Esophagus squamous epithelium (tissue), 5 donors: ENCODE results near the gene CPSF6. TPM values are rescaled to one million over a fixed set of nuclear protein-coding genes. Genes with fewer than 3 reads are reported as not detected.
"Not testable (repeated sequence)": the region's sequence is repeated elsewhere in the genome, so short reads cannot be mapped to it uniquely, and the experiment has no call there.

Source experiments
- DNase-seq: peaks from one replicate; lab custom pipeline; 2025; lab: John Stamatoyannopoulos, UW
- H3K27ac ChIP-seq, 4 donors: fragments of 200-600 bp; sonication (generic); one replicate each; pipeline ENCODE4 v1.5.1; 2016 to 2019; ENCODE audit warnings: mild to moderate bottlenecking in 1 of 4
- H3K27me3 ChIP-seq, 4 donors: fragments of 200-600 bp; sonication (generic); 1 replicate in 3 of 4; 2 replicates in 1 of 4; pipeline versions ENCODE4 v1.5.1 to v1.6.0; 2017 to 2021; ENCODE audit warnings: antibody characterized with exemption in 1 of 4
- H3K36me3 ChIP-seq, 3 donors: fragments of 200-600 bp; sonication (generic); one replicate each; pipeline ENCODE4 v1.5.1; 2016 to 2019
- H3K4me1 ChIP-seq, 3 donors: fragments of 200-600 bp; sonication (generic); one replicate each; pipeline ENCODE4 v1.5.1; 2017 to 2019
- H3K4me3 ChIP-seq, 4 donors: fragments of 200-600 bp; sonication (generic); 1 replicate in 3 of 4; 2 replicates in 1 of 4; pipeline ENCODE4 v1.5.1; 2016 to 2019; ENCODE audit warnings: mild to moderate bottlenecking in 2 of 4, moderate library complexity in 1 of 4
- H3K9me3 ChIP-seq, 3 donors: fragments of 200-600 bp; sonication (generic); one replicate each; pipeline ENCODE4 v1.5.1; 2016 to 2019
- CTCF ChIP-seq, 6 experiments: fragments of 450-650 bp in 4 of 6; fragments of 200-600 bp in 2 of 6; sonication (generic) in 2 of 6; IDR thresholded peaks; one replicate each; pipeline ENCODE4 v1.5.1; 2016 to 2019; ENCODE audit warnings: antibody characterized with exemption in 6 of 6, mild to moderate bottlenecking in 4 of 6, moderate library complexity in 4 of 6
- POLR2A ChIP-seq, 4 donors: fragments of 450-650 bp; IDR thresholded peaks; one replicate each; pipeline ENCODE4 v1.6.1; 2017; ENCODE audit warnings: antibody characterized with exemption in 4 of 4, mild to moderate bottlenecking in 4 of 4, moderate library complexity in 3 of 4
- WGBS, 2 donors: methylation state at CpG; one replicate each; pipeline ENCODE4 v1.1.5; 2018; 5-methylcytosine and 5-hydroxymethylcytosine counted together
- intact Hi-C: fragments of 100-400 bp; cut with DNase I; formaldehyde crosslinking; loops from one replicate; pipeline ENCODE4 v1.15.0; 2022
- total RNA-seq, 4 donors: library from RNA; depleted of rRNA; stranded (reverse); fragments of >200 nt; gene quantifications; one replicate each; pipeline ENCODE4 v1.1.0, GENCODE V29; 2016
- donor health status: DM: yes; HTN: yes; CAD: no.

Gene CPSF6
- total RNA-seq, 4 donors from 2014 or later = 16.5 to 34.3 (median 20.5) TPM

- peaks cover 0 to 4% (median 2%) of the 10 kb centered on the region in 3 donors for H3K9me3 ChIP-seq
Measured at GRCh38 chr12:69309461-69309860, 70.1 kb downstream of the CPSF6 start.

GRCh38 chr12:69313209-69313608, 73.8 kb downstream of the CPSF6 start:
- WGBS, 2 donors = 85 to 96% methylated on average over 3 of the region's 3 CpGs
- no peak for TF ChIP-seq POLR2A (IDR thresholded peaks at IDR 0.05)
- TF ChIP-seq CTCF (IDR thresholded peaks at IDR 0.05) = no peak
- no peak for DNase-seq
- intact Hi-C loops = no loop called here
- Histone ChIP-seq H3K4me1 (no peaks in the 10 kb centered on the region), H3K27ac (no peak overlapping the region), H3K27me3 (no peaks in the 10 kb centered on the region), H3K36me3 (no peaks in the 10 kb centered on the region), H3K9me3 (no peaks in the 10 kb centered on the region), H3K4me3 (no peak overlapping the region)

More at GRCh38 chr12:69309461-69309860, 70.1 kb downstream of the CPSF6 start:
- no peak for DNase-seq
- WGBS, 2 donors = 72 to 81% methylated on average over 3 of the region's 3 CpGs
- no peaks in the 10 kb centered on the region for H3K27me3 ChIP-seq
- H3K27ac ChIP-seq = no peak overlapping the region
- intact Hi-C loops = no loop called here
- no peaks in the 10 kb centered on the region for H3K36me3 ChIP-seq
- H3K4me3 ChIP-seq = no peak overlapping the region
- H3K4me1 ChIP-seq = no peaks in the 10 kb centered on the region
- TF ChIP-seq POLR2A (IDR thresholded peaks at IDR 0.05) = no peak
- TF ChIP-seq CTCF (IDR thresholded peaks at IDR 0.05) = no peak

- H3K27me3 ChIP-seq, H3K9me3 ChIP-seq, H3K4me1 ChIP-seq, H3K4me3 ChIP-seq, H3K36me3 ChIP-seq, intact Hi-C loops, DNase-seq, H3K27ac ChIP-seq: not testable (repeated sequence)
Measured at GRCh38 chr12:69316784-69317183, 77.4 kb downstream of the CPSF6 start.

GRCh38 chr12:69317233-69317632, 77.9 kb downstream of the CPSF6 start:
- WGBS, 2 donors = 75% methylated on average over 2 of the region's 2 CpGs

GRCh38 chr12:69318225-69318624, 78.9 kb downstream of the CPSF6 start:
- DNase-seq = no peak
- intact Hi-C loops = no loop called here
- Histone ChIP-seq H3K36me3 (no peaks in the 10 kb centered on the region), H3K4me3 (no peak overlapping the region), H3K4me1 (no peaks in the 10 kb centered on the region), H3K27me3 (peaks cover 0 to 5% (median 0%) of the 10 kb centered on the region in 4 donors), H3K9me3 (no peaks in the 10 kb centered on the region), H3K27ac (no peak overlapping the region)
- TF ChIP-seq CTCF (IDR thresholded peaks at IDR 0.05) (no peak), POLR2A (IDR thresholded peaks at IDR 0.05) (no peak)
- 92% methylated on average over 2 of the region's 2 CpGs for WGBS, 2 donors

More at GRCh38 chr12:69317233-69317632, 77.9 kb downstream of the CPSF6 start:
- intact Hi-C loops, H3K4me3 ChIP-seq, H3K27ac ChIP-seq, DNase-seq, H3K27me3 ChIP-seq, H3K36me3 ChIP-seq, H3K4me1 ChIP-seq, H3K9me3 ChIP-seq: not testable (repeated sequence)

- Histone ChIP-seq H3K4me1 (no peaks in the 10 kb centered on the region), H3K9me3 (no peaks in the 10 kb centered on the region), H3K4me3 (no peak overlapping the region), H3K27ac (no peak overlapping the region), H3K27me3 (peaks cover 0 to 5% (median 0%) of the 10 kb centered on the region in 4 donors), H3K36me3 (no peaks in the 10 kb centered on the region)
- 40 to 72% methylated on average over 1 of the region's 1 CpG for WGBS, 2 donors
- TF ChIP-seq CTCF (IDR thresholded peaks at IDR 0.05) (no peak), POLR2A (IDR thresholded peaks at IDR 0.05) (no peak)
- intact Hi-C loops = no loop called here
- DNase-seq = no peak
Measured at GRCh38 chr12:69321351-69321750, 82.0 kb downstream of the CPSF6 start.

Other genes with a start within 250 kb of the CPSF6 start
- 100 to 1,000 TPM in 1 of 4 donors, 10 to 100 TPM in 1, 1 to 10 TPM in 2; 2.7 to 121 (median 23.2) TPM for gene LYZ, start 108.8 kb downstream of the CPSF6 start, total RNA-seq
- gene YEATS4, start 120.2 kb downstream of the CPSF6 start, total RNA-seq = 10 to 100 TPM; 15.0 to 36.9 (median 26.2) TPM
- gene FRS2, start 230.8 kb downstream of the CPSF6 start, total RNA-seq = 10 to 100 TPM; 22.6 to 42.0 (median 29.2) TPM